ENCODE data around the gene TRIM60. TPM values are rescaled to one million over a fixed set of nuclear protein-coding genes. Genes with fewer than 3 reads are reported as not detected.

Gene TRIM60
- total and polyA plus RNA-seq, 2 experiments from 2014 or later, result not detected

- no peak overlapping the region for H3K4me3 ChIP-seq
- peaks cover under 1% of the 10 kb centered on the region; the same call in 1 of the 3 replicates for H3K4me1 Mint-ChIP-seq
- no peaks in the 10 kb centered on the region for H4K20me1 ChIP-seq (replicated peaks; ENCODE audit: insufficient read depth)
- H3K27me3 ChIP-seq (ENCODE audit: insufficient read depth), result no peaks in the 10 kb centered on the region
- no peaks in the 10 kb centered on the region for H3K9me2 ChIP-seq (ENCODE audit: insufficient read depth)
- no peaks in the 10 kb centered on the region for H3K4me1 ChIP-seq (ENCODE audit: insufficient read depth)
- TF ChIP-seq CREB1 (CRISPR knock-in tag; IDR thresholded peaks at IDR 0.05; ENCODE audit: low read depth) (no peak), ZNF331 (CRISPR knock-in tag; IDR thresholded peaks at IDR 0.05; ENCODE audit: low read depth) (no peak), POLR2AphosphoS5 (IDR thresholded peaks at IDR 0.05; ENCODE audit: low read depth) (no peak), NANOG (IDR thresholded peaks at IDR 0.05; ENCODE audit: borderline replicate concordance) (no peak), EZH2phosphoT487 (IDR thresholded peaks at IDR 0.05; ENCODE audit: unreplicated experiment) (no peak), JUNB (IDR thresholded peaks at IDR 0.05; ENCODE audit: unreplicated experiment) (no peak), REST (IDR thresholded peaks at IDR 0.05; ENCODE audit: unreplicated experiment) (no peak), EZH2 (IDR thresholded peaks at IDR 0.05; ENCODE audit: low read depth, unreplicated experiment) (no peak), STAT1 (IDR thresholded peaks at IDR 0.05; ENCODE audit: unreplicated experiment) (no peak), ZNF114 (CRISPR knock-in tag; IDR thresholded peaks at IDR 0.05) (no peak), CTCF (conservative IDR thresholded peaks at IDR 0.05; ENCODE audit: low read depth in 2 of 2) (no peak)
- TF ChIP-seq, protein P1, sequence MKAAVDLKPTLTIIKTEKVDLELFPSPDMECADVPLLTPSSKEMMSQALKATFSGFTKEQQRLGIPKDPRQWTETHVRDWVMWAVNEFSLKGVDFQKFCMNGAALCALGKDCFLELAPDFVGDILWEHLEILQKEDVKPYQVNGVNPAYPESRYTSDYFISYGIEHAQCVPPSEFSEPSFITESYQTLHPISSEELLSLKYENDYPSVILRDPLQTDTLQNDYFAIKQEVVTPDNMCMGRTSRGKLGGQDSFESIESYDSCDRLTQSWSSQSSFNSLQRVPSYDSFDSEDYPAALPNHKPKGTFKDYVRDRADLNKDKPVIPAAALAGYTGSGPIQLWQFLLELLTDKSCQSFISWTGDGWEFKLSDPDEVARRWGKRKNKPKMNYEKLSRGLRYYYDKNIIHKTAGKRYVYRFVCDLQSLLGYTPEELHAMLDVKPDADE (IDR thresholded peaks at IDR 0.05), result no peak
- TF ChIP-seq, protein P2, sequence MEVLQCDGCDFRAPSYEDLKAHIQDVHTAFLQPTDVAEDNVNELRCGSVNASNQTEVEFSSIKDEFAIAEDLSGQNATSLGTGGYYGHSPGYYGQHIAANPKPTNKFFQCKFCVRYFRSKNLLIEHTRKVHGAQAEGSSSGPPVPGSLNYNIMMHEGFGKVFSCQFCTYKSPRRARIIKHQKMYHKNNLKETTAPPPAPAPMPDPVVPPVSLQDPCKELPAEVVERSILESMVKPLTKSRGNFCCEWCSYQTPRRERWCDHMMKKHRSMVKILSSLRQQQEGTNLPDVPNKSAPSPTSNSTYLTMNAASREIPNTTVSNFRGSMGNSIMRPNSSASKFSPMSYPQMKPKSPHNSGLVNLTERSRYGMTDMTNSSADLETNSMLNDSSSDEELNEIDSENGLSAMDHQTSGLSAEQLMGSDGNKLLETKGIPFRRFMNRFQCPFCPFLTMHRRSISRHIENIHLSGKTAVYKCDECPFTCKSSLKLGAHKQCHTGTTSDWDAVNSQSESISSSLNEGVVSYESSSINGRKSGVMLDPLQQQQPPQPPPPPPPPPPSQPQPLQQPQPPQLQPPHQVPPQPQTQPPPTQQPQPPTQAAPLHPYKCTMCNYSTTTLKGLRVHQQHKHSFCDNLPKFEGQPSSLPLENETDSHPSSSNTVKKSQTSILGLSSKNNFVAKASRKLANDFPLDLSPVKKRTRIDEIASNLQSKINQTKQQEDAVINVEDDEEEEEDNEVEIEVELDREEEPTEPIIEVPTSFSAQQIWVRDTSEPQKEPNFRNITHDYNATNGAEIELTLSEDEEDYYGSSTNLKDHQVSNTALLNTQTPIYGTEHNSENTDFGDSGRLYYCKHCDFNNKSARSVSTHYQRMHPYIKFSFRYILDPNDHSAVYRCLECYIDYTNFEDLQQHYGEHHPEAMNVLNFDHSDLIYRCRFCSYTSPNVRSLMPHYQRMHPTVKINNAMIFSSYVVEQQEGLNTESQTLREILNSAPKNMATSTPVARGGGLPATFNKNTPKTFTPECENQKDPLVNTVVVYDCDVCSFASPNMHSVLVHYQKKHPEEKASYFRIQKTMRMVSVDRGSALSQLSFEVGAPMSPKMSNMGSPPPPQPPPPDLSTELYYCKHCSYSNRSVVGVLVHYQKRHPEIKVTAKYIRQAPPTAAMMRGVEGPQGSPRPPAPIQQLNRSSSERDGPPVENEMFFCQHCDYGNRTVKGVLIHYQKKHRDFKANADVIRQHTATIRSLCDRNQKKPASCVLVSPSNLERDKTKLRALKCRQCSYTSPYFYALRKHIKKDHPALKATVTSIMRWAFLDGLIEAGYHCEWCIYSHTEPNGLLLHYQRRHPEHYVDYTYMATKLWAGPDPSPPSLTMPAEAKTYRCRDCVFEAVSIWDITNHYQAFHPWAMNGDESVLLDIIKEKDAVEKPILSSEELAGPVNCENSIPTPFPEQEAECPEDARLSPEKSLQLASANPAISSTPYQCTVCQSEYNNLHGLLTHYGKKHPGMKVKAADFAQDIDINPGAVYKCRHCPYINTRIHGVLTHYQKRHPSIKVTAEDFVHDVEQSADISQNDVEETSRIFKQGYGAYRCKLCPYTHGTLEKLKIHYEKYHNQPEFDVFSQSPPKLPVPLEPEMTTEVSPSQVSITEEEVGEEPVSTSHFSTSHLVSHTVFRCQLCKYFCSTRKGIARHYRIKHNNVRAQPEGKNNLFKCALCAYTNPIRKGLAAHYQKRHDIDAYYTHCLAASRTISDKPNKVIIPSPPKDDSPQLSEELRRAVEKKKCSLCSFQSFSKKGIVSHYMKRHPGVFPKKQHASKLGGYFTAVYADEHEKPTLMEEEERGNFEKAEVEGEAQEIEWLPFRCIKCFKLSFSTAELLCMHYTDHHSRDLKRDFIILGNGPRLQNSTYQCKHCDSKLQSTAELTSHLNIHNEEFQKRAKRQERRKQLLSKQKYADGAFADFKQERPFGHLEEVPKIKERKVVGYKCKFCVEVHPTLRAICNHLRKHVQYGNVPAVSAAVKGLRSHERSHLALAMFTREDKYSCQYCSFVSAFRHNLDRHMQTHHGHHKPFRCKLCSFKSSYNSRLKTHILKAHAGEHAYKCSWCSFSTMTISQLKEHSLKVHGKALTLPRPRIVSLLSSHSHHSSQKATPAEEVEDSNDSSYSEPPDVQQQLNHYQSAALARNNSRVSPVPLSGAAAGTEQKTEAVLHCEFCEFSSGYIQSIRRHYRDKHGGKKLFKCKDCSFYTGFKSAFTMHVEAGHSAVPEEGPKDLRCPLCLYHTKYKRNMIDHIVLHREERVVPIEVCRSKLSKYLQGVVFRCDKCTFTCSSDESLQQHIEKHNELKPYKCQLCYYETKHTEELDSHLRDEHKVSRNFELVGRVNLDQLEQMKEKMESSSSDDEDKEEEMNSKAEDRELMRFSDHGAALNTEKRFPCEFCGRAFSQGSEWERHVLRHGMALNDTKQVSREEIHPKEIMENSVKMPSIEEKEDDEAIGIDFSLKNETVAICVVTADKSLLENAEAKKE (CRISPR knock-in tag; IDR thresholded peaks at IDR 0.05), result no peak
- no peak overlapping the region for H3K27ac Mint-ChIP-seq
- H3K27ac ChIP-seq (ENCODE audit: low read depth), result no peak overlapping the region
- no peaks in the 10 kb centered on the region for H3K9me3 Mint-ChIP-seq
- no peaks in the 10 kb centered on the region for H3F3A ChIP-seq (replicated peaks; ENCODE audit: low read depth)
- peaks cover 8% of the 10 kb centered on the region for H3K27me3 Mint-ChIP-seq (ENCODE audit: insufficient read depth, low read depth, poor library complexity)
- no peaks in the 10 kb centered on the region for H3K36me3 Mint-ChIP-seq (ENCODE audit: low read depth)
- ATAC-seq, result no peak
- H3K36me3 ChIP-seq (ENCODE audit: insufficient read depth), result no peaks in the 10 kb centered on the region
- no peak overlapping the region for H3K4me2 ChIP-seq
- H3K79me2 ChIP-seq (replicated peaks; ENCODE audit: insufficient read depth), result no peaks in the 10 kb centered on the region
- H2AFZ ChIP-seq, result no peak overlapping the region
- no peak for DNase-seq (ENCODE audit: low spot score)
- H3K4me3 Mint-ChIP-seq, result no peak overlapping the region
These were observed 20.4 kb upstream of the TRIM60 start for GRCh38 chr4:165011403-165011802.
